ENCODE data around the gene GPC4.
"Not testable (repeated sequence)": the region's sequence is repeated elsewhere in the genome, so short reads cannot be mapped to it uniquely, and the experiment has no call there.

The GPC4 gene

GRCh38 chrX:133305348-133305747 is 109.9 kb downstream of the GPC4 start:
- no peak for DNase-seq (ENCODE audit: low read depth in 2 of 2)

GRCh38 chrX:133302775-133303445 is 112.4 kb downstream of the GPC4 start:
- no peak for DNase-seq (ENCODE audit: low read depth in 2 of 2)

DNA sequence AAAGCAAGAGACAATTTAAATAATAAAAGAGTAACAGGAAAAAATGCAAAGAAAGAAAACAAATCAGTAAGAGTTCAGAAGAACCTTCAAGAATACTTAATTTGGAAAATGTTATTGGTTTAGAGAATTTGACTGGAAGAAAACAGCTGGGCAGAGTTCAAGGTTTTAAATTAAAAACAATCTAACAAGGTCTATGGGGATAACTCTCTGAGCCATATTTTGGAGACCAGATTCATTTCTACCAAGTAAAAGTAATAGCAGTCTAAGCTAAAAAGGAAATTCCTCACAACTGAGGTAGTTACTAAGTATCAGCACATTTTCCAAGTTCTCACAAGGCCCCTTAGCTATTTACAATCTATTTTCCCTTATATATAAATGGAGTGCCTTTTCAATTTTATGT is 114.7 kb downstream of the GPC4 start:
- DNase-seq (ENCODE audit: low read depth in 2 of 2): no peak

- no peak for DNase-seq (ENCODE audit: low read depth in 2 of 2)
Measured at GRCh38 chrX:133297284-133297683, 118.0 kb downstream of the GPC4 start.

- no peak for DNase-seq (ENCODE audit: low read depth in 2 of 2)
Measured at GRCh38 chrX:133294126-133294525, 121.2 kb downstream of the GPC4 start.

GRCh38 chrX:133290076-133290475 is 125.2 kb downstream of the GPC4 start:
- no peak for DNase-seq (ENCODE audit: low read depth in 2 of 2)

- no peak for DNase-seq (ENCODE audit: low read depth in 2 of 2)
Measured at GRCh38 chrX:133287860-133288259, 127.4 kb downstream of the GPC4 start.

GRCh38 chrX:133285341-133285740 is 129.9 kb downstream of the GPC4 start:
- DNase-seq (ENCODE audit: low read depth in 2 of 2): no peak

GRCh38 chrX:133279112-133279730 is 136.1 kb downstream of the GPC4 start:
- DNase-seq (ENCODE audit: low read depth in 2 of 2): not testable (repeated sequence)

DNA sequence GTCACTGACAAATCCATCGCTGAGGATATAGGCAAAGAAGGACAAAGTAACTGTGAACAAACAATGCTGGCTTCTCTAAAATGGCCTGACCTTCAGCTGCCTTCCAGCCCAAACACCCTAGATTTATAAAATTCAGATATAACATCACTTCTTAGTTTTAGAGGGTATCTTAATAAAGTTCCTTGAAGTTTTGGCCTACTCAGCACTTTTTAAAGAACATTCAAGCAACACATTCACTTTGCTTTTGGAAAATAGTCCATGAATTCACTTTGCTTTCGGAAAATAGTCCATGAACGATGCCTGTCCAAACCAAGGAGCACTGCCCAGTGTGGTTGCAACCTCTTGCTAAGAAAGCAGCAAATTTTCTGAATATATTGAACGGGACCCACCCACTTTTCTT is 142.1 kb downstream of the GPC4 start:
- DNase-seq (ENCODE audit: low read depth in 2 of 2): no peak

GRCh38 chrX:133269168-133269567 is 146.1 kb downstream of the GPC4 start:
- DNase-seq (ENCODE audit: low read depth in 2 of 2): no peak

GRCh38 chrX:133267621-133268020 is 147.7 kb downstream of the GPC4 start:
- DNase-seq (ENCODE audit: low read depth in 2 of 2): no peak

- no peak for DNase-seq (ENCODE audit: low read depth in 2 of 2)
Measured at GRCh38 chrX:133265331-133265730, 150.0 kb downstream of the GPC4 start.

DNA sequence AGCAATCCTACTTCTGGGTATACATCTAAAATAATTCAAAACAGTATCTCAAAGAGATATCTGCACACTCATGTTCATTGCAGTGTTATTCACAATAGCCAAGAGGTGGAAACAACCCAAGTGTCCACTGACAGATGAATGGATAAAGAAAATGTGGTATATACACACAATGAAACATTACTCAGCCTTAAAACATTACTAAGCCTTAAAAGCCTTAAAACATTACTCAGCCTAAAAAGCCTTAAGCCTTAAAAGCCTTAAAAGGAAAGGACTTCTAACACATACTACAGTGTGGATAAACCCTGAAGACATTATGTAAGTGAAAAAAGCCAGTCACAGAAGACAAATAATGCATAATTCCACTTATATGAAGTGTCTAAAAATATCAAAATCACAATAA is 156.8 kb downstream of the GPC4 start:
- no peak for DNase-seq (ENCODE audit: low read depth in 2 of 2)

DNA sequence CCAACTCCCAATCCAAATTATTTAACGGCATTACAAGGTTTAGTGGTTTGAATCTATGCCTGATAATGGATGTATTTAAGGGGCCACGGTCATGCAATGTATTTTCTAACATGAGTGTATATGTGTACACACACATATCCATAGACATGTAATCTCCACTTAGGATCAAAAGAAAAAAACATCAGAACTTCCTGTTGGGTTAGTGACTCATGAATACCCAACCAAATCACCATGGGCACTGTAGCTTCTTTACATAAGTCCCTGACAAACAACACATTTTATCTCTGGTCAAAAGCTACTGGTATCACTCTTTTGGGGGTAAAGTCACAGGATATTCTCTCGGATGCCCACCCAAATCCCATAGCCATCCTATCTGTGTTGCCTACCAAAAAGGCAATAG is 160.6 kb downstream of the GPC4 start:
- no peak for DNase-seq (ENCODE audit: low read depth in 2 of 2)

DNA sequence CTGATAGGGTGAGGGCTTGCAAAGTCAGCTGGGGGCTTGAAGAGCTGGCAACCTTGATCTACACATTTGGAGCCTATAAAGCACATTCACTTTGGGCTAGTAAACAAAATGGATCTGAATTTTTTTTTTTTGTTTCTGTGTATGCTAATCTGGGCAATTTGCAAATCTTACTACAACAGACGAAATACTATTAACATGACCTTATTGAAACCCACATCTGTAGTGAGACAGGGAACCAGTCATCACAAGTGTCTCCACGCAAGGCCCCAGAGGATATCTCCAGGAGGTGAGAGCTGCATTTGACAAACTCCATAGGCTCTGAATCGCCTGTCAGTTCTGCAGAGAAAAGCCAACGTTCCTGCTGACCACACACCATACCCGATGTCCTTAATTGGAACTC is 164.1 kb downstream of the GPC4 start:
- DNase-seq (ENCODE audit: low read depth in 2 of 2): no peak

DNA sequence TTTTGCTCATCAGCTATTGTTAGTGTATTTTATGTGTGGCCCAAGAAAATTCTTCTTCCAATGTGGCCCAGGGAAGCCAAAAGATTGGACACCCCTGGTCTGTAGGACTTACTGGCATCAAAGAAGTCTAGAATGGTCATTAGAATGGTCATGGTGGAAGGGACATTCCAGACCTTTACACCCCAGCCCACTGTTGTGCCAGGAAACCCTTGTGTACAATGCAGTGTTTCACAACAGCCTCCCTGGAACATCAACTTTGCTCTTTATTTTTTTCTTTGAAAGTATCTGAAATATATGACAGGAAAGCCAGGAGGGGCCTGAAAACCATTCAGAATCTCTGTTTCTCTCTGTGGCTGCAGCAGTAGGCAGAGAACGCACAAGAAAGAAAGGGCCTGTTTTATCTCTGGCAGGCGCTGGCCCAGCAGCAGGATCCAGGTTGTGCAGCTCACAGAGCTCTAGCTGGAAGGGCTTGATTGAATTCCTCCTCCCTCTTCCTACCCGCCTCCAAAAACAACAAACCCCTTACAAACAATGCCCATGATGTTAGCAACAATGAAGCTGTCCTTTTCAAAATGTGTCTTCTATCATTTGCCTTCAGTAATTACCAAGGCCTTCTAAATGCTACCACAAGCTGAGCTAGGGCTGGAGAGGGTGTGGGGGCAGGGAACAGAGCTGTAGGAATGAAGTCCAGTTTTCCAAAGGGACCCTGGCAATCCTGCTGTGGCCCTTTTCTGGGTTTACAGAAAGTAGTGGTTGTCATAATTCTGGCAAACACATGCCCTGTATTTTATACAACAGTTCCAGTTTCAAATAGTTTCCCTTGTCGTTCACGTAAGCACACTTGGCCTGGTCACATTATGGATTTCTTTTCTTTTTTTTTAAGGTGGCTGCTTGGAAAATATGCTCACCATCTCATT is 164.8 kb downstream of the GPC4 start:
- DNase-seq (ENCODE audit: low read depth in 2 of 2): no peak

Measured in stimulated activated CD4-positive, alpha-beta T cell treated with anti-CD3 and anti-CD28 coated beads, Interleukin-4, amount 100 ng/mL, for 48 hours (primary cell).